Naive thymus-derived CD8-positive, alpha-beta T cell (primary cell): ENCODE results near the gene SPATA32. TPM values are rescaled to one million over a fixed set of nuclear protein-coding genes. Genes with fewer than 3 reads are reported as not detected.
"Not testable (repeated sequence)": the region's sequence is repeated elsewhere in the genome, so short reads cannot be mapped to it uniquely, and the experiment has no call there.

ENCODE experiments used
- ATAC-seq, 2 donors: fragments of 150-1000 bp; cut with Tn5 transposase in 1 of 2; sonication (Bioruptor Pico), chemical (Tn5 transposase) in 1 of 2; 1 replicate in 1 of 2; 2 replicates in 1 of 2; pipeline ENCODE4 v1.10.0; 2021; ENCODE audit warnings: mild to moderate bottlenecking in 2 of 2, moderate library complexity in 2 of 2
- POLR2A ChIA-PET: fragments of 350-600 bp; sonication (Branson Sonifier 250); formaldehyde crosslinking; loops from one replicate; lab custom pipeline; 2021; ENCODE audit warnings: antibody characterized with exemption; lab: Charles Lee
- DNase-seq, 10 donors: peaks; one replicate each; pipeline versions ENCODE4 v3.0.0 to v3.0.0-alpha.2; 2020 to 2022
- H3K27ac Mint-ChIP-seq, 10 donors: one replicate each; pipeline ENCODE4 v1.8.0; 2020 to 2022; ENCODE audit warnings: mild to moderate bottlenecking in 10 of 10, mixed read lengths in 10 of 10, moderate library complexity in 4 of 10, inconsistent platforms in 1 of 10
- H3K27me3 Mint-ChIP-seq, 5 donors: one replicate each; pipeline ENCODE4 v1.8.0; 2021 to 2022; ENCODE audit warnings: mixed read lengths in 5 of 5
- H3K36me3 Mint-ChIP-seq, 3 donors: one replicate each; pipeline ENCODE4 v1.8.0; 2020 to 2022; ENCODE audit warnings: mixed read lengths in 3 of 3, mild to moderate bottlenecking in 2 of 3, inconsistent platforms in 1 of 3
- H3K4me1 Mint-ChIP-seq, 4 donors: one replicate each; pipeline ENCODE4 v1.8.0; 2021 to 2022; ENCODE audit warnings: mixed read lengths in 4 of 4
- H3K4me3 Mint-ChIP-seq, 10 donors: one replicate each; pipeline ENCODE4 v1.8.0; 2020 to 2022; ENCODE audit warnings: mild to moderate bottlenecking in 10 of 10, mixed read lengths in 10 of 10, moderate library complexity in 6 of 10, inconsistent platforms in 1 of 10
- H3K9me3 Mint-ChIP-seq, 9 donors: one replicate each; pipeline ENCODE4 v1.8.0; 2020 to 2022; ENCODE audit warnings: mixed read lengths in 9 of 9, mild to moderate bottlenecking in 3 of 9, inconsistent platforms in 1 of 9, moderate library complexity in 1 of 9
- polyA plus RNA-seq, 3 donors: library from polyadenylated mRNA; unstranded; fragments of 300-500 nt; fragmentation: Illumina TruSeq; gene quantifications; one replicate each; pipeline ENCODE4 v1.2.3, GENCODE V29; 2021
- total RNA-seq, 8 experiments: library from RNA in 2 of 8; stranded (reverse) in 2 of 8; gene quantifications; one replicate each; pipeline ENCODE4 v1.2.3 and lab custom pipeline; 2021 to 2026

The SPATA32 gene
- total and polyA plus RNA-seq, 5 experiments from 2014 or later: 0.30 to 0.81 (median 0.47) TPM

- H3K4me1 Mint-ChIP-seq: peaks cover 37 to 74% (median 72%) of the 10 kb centered on the region in 4 donors
- no peaks in the 10 kb centered on the region for H3K27me3 Mint-ChIP-seq
- DNase-seq: no peak
- H3K9me3 Mint-ChIP-seq: no peaks in the 10 kb centered on the region
- no peak for ATAC-seq
- peaks cover 0 to 17% (median 5%) of the 10 kb centered on the region in 3 donors for H3K36me3 Mint-ChIP-seq
- H3K4me3 Mint-ChIP-seq: peak overlapping the region in 5 of 10 donors; percentile 33 to 41 (median 41)
- POLR2A ChIA-PET: interaction anchor here (0.6 to 47.5 kb wide), 4 partner anchors 10 to 137 kb away, joined by 3 to 1514 read pairs (median 8); partner anchors contain the start of gene FMNL1
- H3K27ac Mint-ChIP-seq: peak overlapping the region; percentile 60 to 96 (median 79)
Measured at GRCh38 chr17:45255358-45255757, 6.5 kb downstream of the SPATA32 start.

GRCh38 chr17:45253879-45254278, 8.0 kb downstream of the SPATA32 start:
- Mint-ChIP-seq H3K27ac (peak overlapping the region; percentile 78 to 96 (median 85)), H3K36me3 (peaks cover 0 to 19% (median 5%) of the 10 kb centered on the region in 3 donors), H3K4me1 (peaks cover 35 to 84% (median 77%) of the 10 kb centered on the region in 4 donors), H3K27me3 (no peaks in the 10 kb centered on the region), H3K9me3 (no peaks in the 10 kb centered on the region), H3K4me3 (peak overlapping the region in 4 of 10 donors; percentile 32 to 69 (median 48))
- DNase-seq (no peak), ATAC-seq (no peak)
- POLR2A ChIA-PET: interaction anchor here (0.6 to 47.5 kb wide), 4 partner anchors 23 to 1032 kb away, joined by 3 to 1514 read pairs (median 6); partner anchors contain the start of genes FMNL1 and MAP3K14

GRCh38 chr17:45253237-45253636, 8.7 kb downstream of the SPATA32 start:
- H3K4me3 Mint-ChIP-seq: peak overlapping the region in 6 of 10 donors; percentile 32 to 69 (median 54)
- H3K27ac Mint-ChIP-seq: peak overlapping the region; percentile 80 to 96 (median 87)
- not testable (repeated sequence) for H3K9me3 Mint-ChIP-seq, ATAC-seq, DNase-seq, H3K27me3 Mint-ChIP-seq
- peaks cover 38 to 89% (median 81%) of the 10 kb centered on the region in 4 donors for H3K4me1 Mint-ChIP-seq
- peaks cover 0 to 19% (median 7%) of the 10 kb centered on the region in 3 donors for H3K36me3 Mint-ChIP-seq
- POLR2A ChIA-PET: interaction anchor here (0.6 to 47.5 kb wide), 3 partner anchors 22 to 1032 kb away, joined by 5 to 1514 read pairs (median 6); partner anchors contain the start of gene FMNL1

GRCh38 chr17:45251931-45252330, 10.0 kb downstream of the SPATA32 start:
- DNase-seq (no peak), ATAC-seq (no peak)
- Mint-ChIP-seq H3K36me3 (peaks cover 0 to 22% (median 7%) of the 10 kb centered on the region in 3 donors), H3K4me1 (peaks cover 35 to 83% (median 82%) of the 10 kb centered on the region in 4 donors), H3K27me3 (no peaks in the 10 kb centered on the region), H3K27ac (peak overlapping the region in 7 of 10 donors; percentile 60 to 96 (median 81)), H3K9me3 (no peaks in the 10 kb centered on the region), H3K4me3 (peak overlapping the region in 5 of 10 donors; percentile 17 to 73 (median 32))
- POLR2A ChIA-PET: interaction anchor here (0.7 to 47.5 kb wide), 4 partner anchors 9 to 65 kb away, joined by 3 to 1514 read pairs (median 4); partner anchors contain the start of gene FMNL1

- peak; percentile 74 to 93 (median 84) for DNase-seq
- ATAC-seq: peak; percentile 82
- POLR2A ChIA-PET: interaction anchor here (0.8 to 47.5 kb wide), 14 partner anchors 0 to 187 kb away, joined by 3 to 1514 read pairs (median 6); partner anchors contain the start of genes ACBD4, FMNL1, HEXIM1 and HEXIM2
- Mint-ChIP-seq H3K4me3 (peak overlapping the region; percentile 86 to 93 (median 92)), H3K27ac (peak overlapping the region; percentile 94 to 99 (median 98)), H3K4me1 (peaks cover 25 to 76% (median 75%) of the 10 kb centered on the region in 4 donors), H3K9me3 (no peaks in the 10 kb centered on the region), H3K27me3 (no peaks in the 10 kb centered on the region), H3K36me3 (peaks cover 0 to 51% (median 9%) of the 10 kb centered on the region in 3 donors)
Measured at GRCh38 chr17:45248132-45248957, 13.5 kb downstream of the SPATA32 start.

GRCh38 chr17:45247429-45248131, 14.3 kb downstream of the SPATA32 start:
- Mint-ChIP-seq H3K36me3 (peaks cover 0 to 58% (median 9%) of the 10 kb centered on the region in 3 donors), H3K9me3 (no peaks in the 10 kb centered on the region), H3K4me3 (peak overlapping the region; percentile 85 to 93 (median 92)), H3K27ac (peak overlapping the region; percentile 92 to 99 (median 98)), H3K27me3 (no peaks in the 10 kb centered on the region), H3K4me1 (peaks cover 20 to 73% (median 71%) of the 10 kb centered on the region in 4 donors)
- peak; percentile 90 to 98 (median 92) for DNase-seq
- POLR2A ChIA-PET: interaction anchor here (0.7 to 47.5 kb wide), 19 partner anchors 1 to 187 kb away, joined by 3 to 1514 read pairs (median 5); partner anchors contain the start of genes FMNL1, HEXIM1, HEXIM2 and MAP3K14
- ATAC-seq: peak; percentile 76 to 79

GRCh38 chr17:45246861-45247428, 14.9 kb downstream of the SPATA32 start:
- peaks cover 0 to 62% (median 6%) of the 10 kb centered on the region in 3 donors for H3K36me3 Mint-ChIP-seq
- POLR2A ChIA-PET: interaction anchor here (0.7 to 47.5 kb wide), 11 partner anchors 2 to 142 kb away, joined by 3 to 1514 read pairs (median 5); partner anchors contain the start of genes FMNL1, HEXIM1, HEXIM2 and MAP3K14
- peak overlapping the region; percentile 85 to 93 (median 92) for H3K4me3 Mint-ChIP-seq
- DNase-seq (peak in 6 of 10 donors; percentile 15 to 88 (median 76)), ATAC-seq (peak; percentile 47 to 56)
- H3K27me3 Mint-ChIP-seq: no peaks in the 10 kb centered on the region
- H3K4me1 Mint-ChIP-seq: peaks cover 16 to 70% (median 66%) of the 10 kb centered on the region in 4 donors
- no peaks in the 10 kb centered on the region for H3K9me3 Mint-ChIP-seq
- H3K27ac Mint-ChIP-seq: peak overlapping the region; percentile 92 to 99 (median 98)

GRCh38 chr17:45246338-45246737, 15.6 kb downstream of the SPATA32 start:
- no peaks in the 10 kb centered on the region for H3K9me3 Mint-ChIP-seq
- no peaks in the 10 kb centered on the region for H3K27me3 Mint-ChIP-seq
- H3K4me1 Mint-ChIP-seq: peaks cover 16 to 67% (median 60%) of the 10 kb centered on the region in 4 donors
- peak overlapping the region; percentile 74 to 99 (median 98) for H3K27ac Mint-ChIP-seq
- no peak for DNase-seq
- H3K36me3 Mint-ChIP-seq: peaks cover 0 to 59% (median 4%) of the 10 kb centered on the region in 3 donors
- peak overlapping the region; percentile 53 to 93 (median 88) for H3K4me3 Mint-ChIP-seq
- ATAC-seq: no peak
- POLR2A ChIA-PET: interaction anchor here (0.8 to 47.5 kb wide), 9 partner anchors 2 to 139 kb away, joined by 3 to 1514 read pairs (median 13); partner anchors contain the start of genes FMNL1, HEXIM1, HEXIM2 and MAP3K14

- Mint-ChIP-seq H3K27me3 (no peaks in the 10 kb centered on the region), H3K36me3 (peaks cover 0 to 63% (median 4%) of the 10 kb centered on the region in 3 donors), H3K27ac (peak overlapping the region; percentile 14 to 99 (median 64)), H3K9me3 (no peaks in the 10 kb centered on the region), H3K4me3 (peak overlapping the region in 5 of 10 donors; percentile 4 to 54 (median 30)), H3K4me1 (peaks cover 15 to 54% (median 48%) of the 10 kb centered on the region in 4 donors)
- DNase-seq (no peak), ATAC-seq (no peak)
- POLR2A ChIA-PET: interaction anchor here (0.8 to 47.5 kb wide), 4 partner anchors 4 to 72 kb away, joined by 5 to 1514 read pairs (median 762); partner anchors contain the start of genes FMNL1, MAP3K14 and SPATA32
Measured at GRCh38 chr17:45244725-45245656, 16.9 kb downstream of the SPATA32 start.

- no peaks in the 10 kb centered on the region for H3K9me3 Mint-ChIP-seq
- peaks cover 5 to 69% (median 6%) of the 10 kb centered on the region in 3 donors for H3K36me3 Mint-ChIP-seq
- H3K4me1 Mint-ChIP-seq: peaks cover 16 to 55% (median 44%) of the 10 kb centered on the region in 4 donors
- H3K27ac Mint-ChIP-seq: peak overlapping the region in 5 of 10 donors; percentile 29 to 99 (median 44)
- no peak for ATAC-seq
- no peak overlapping the region for H3K4me3 Mint-ChIP-seq
- POLR2A ChIA-PET: interaction anchor here (0.6 to 47.5 kb wide), 5 partner anchors 5 to 147 kb away, joined by 4 to 1514 read pairs (median 9); partner anchors contain the start of genes FMNL1, MAP3K14 and SPATA32
- H3K27me3 Mint-ChIP-seq: no peaks in the 10 kb centered on the region
- DNase-seq: no peak
Measured at GRCh38 chr17:45243750-45244149, 18.1 kb downstream of the SPATA32 start.
